GM19193 (cell line): ENCODE results near the gene MAGI2.

ENCODE experiments used
- POLR2A ChIP-seq: IDR thresholded peaks from 4 replicates; pipeline ENCODE4 v1.6.1; 2011; ENCODE audit not compliant: insufficient read depth, insufficient read length; ENCODE audit errors: extremely low read depth

Gene MAGI2

DNA sequence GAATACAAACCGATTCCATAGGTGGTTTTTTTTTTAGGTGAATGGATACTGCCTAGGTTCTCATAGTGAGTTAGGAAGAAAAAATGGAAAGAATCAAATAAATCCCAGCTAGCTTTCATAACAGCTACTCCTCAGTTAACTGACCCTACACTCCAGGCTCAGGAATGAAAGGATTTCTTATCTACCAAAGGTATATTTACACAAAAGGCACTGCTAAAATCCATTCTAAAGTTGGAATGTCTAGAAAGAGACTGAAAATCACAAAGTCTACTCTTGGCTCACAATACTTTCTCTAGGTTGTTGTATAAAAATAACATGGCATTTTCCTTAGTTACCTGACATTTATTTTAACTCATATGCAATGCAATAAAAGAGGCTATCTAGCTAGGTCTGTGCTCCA, 375.2 kb downstream of the MAGI2 start:
- no peak for TF ChIP-seq POLR2A

GRCh38 chr7:79064187-79064823, 389.2 kb downstream of the MAGI2 start:
- TF ChIP-seq POLR2A, result no peak

DNA sequence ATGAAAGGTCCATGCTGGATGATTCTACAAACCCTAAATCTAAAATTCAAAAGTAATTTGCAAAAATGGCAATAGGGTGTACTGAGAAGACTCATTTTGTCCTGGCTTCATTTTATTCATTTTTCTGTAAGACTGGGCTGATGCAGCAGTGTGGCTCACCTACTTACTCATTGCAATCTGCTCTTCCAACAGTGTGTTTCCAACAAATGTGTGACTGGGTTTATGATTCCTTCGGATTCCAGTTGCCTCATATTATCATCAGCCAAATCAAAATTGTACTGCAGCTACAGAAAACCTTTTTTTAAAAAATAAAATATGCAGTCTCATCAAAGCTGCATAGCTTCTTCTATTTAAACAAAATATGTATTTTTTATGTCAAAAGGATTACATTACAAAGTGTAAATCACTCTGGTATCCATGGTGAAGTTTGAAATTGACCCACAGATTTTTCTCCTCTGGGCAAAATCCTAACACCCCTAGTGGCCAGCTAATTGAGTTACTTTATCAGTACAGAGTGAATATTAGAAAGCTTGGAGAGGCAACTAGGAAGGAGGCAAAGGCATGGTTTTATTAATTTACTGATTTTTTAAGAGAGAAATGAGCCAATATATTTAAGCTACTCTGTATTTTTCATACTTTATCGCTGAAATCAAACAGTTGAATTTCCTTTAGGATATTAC, 390.3 kb downstream of the MAGI2 start:
- TF ChIP-seq POLR2A, result no peak

- no peak for TF ChIP-seq POLR2A
Measured at GRCh38 chr7:79060498-79060897, 393.0 kb downstream of the MAGI2 start.

DNA sequence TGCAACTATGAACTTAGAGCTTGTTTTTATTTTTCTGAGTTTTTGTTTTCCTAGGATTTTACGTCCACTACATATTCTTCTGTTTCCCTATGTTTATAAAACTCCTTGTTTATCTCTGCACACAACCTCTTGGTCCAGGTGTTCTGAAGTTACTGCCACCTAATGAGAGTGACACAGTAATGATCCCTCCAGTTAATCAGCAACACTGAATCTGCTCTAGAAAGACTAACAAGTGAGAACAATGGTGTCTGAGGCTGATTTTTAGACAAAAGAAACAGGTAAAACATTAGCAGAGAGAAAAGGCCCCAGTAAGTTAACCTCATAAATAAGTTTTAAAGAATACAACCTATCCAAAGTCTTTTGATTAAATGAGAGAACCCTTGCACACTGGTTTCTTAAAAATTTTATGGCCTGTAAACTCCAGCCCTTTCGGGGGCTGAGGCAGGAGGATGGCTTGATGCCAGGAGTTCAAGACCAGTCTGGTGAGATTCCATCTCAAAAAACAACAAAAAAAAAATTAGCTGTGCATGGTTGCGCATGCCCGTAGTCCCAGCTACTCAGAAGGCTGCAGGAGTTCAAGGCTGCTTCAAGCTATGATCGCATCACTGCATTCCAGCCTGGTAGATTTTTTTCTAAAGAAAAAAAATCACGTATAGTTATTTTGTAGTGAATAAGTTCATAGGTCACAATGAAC, 397.6 kb downstream of the MAGI2 start:
- TF ChIP-seq POLR2A, result no peak

- TF ChIP-seq POLR2A, result no peak
Measured at GRCh38 chr7:79051915-79052314, 401.6 kb downstream of the MAGI2 start.

DNA sequence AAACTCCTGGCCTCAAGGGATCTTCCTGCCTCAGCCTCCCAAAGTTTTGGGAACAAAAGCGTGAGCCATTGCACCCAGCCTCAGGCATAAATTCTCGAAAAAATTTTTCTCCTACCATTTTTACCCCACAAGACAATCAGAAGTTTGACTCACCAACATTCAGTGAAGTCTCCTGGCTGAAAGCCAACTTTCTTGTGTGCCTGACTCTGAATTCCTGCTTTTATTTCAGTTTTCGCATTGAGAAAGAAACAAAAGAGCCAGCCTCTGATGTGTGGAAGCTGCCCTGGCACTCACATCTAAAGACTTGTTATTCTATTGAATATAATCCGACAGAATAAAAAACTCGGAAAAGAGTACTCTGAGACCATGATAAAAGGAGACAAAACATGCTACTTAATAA, 402.9 kb downstream of the MAGI2 start:
- TF ChIP-seq POLR2A, result no peak

DNA sequence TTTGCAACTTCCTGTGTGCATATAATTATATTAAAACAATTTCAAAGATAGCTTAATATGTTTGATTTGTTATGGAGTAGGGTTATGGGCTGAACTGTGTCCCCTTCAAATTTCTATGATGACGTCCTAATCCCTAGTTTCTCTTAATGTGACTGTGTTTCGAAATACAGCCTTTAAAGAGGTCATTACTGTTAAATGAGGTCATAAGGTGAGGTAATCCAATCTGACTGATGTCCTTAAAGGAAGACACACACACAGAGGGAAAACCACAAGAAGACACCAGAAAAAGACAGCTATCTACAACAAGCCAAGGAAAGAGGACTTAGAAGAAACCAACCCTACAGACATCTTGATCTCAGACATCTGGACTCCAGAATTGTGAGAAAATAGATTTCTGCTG, 407.4 kb downstream of the MAGI2 start:
- no peak for TF ChIP-seq POLR2A

DNA sequence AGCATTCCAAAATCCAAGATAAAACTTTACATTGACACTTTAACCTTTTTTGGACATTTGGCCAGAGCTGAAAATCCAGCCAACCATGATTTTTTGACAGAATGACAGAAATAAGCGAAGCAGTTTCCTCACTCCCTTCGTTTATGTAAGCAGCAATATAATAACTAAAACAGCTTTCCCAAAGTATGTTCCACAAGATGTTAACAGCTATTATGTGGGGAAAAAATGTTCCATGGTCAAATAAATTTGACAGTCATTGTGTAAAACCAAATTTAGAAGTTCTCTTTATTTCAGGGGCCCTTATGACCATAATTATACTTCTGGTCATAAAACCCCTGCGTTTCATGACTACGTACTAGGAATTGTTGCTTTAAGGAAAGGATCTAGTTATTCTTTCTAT, 416.5 kb downstream of the MAGI2 start:
- TF ChIP-seq POLR2A, result no peak

GRCh38 chr7:79036356-79036755, 417.1 kb downstream of the MAGI2 start:
- no peak for TF ChIP-seq POLR2A

GRCh38 chr7:79035858-79036257, 417.6 kb downstream of the MAGI2 start:
- TF ChIP-seq POLR2A, result no peak

GRCh38 chr7:79034730-79035129, 418.7 kb downstream of the MAGI2 start:
- TF ChIP-seq POLR2A, result no peak

- no peak for TF ChIP-seq POLR2A
Measured at GRCh38 chr7:79011921-79012320, 441.5 kb downstream of the MAGI2 start.

DNA sequence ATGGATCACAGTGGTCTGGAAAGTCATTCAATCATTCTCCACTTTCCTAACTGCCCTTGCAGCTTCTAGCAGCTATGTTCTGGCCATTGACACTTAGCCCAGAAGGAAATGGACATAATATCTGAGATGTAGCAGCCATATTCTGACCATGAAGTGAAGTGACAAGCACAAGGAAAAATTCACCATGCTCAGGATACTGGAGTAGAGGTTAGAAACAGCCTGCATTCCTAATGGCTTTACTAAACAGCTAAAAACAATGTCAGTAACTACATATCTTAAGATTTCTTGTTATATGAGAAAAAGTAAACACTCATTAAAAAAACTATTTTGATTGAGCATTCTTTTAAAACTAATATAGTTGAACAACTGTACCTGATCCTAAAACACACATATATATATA, 443.8 kb downstream of the MAGI2 start:
- no peak for TF ChIP-seq POLR2A

- TF ChIP-seq POLR2A, result no peak
Measured at GRCh38 chr7:79008786-79009185, 444.7 kb downstream of the MAGI2 start.

DNA sequence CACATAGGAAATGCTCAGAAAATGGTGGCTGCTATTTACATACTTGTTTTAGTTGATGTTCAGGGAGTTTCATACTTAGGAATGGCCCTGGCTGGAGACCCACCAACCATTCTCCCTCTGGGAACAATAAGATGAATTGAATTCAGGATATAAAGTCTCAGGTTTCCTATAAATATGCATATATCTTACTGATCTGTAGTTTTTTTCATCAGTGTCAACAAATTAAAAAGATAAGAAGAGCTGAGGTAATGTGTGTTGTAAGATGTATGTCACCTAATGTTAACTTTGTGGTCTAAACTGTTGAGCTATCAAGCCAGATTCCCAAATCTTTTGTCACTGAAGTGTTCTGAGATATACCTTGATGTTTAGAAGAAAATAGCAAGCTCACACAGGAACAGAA, 457.5 kb downstream of the MAGI2 start:
- TF ChIP-seq POLR2A, result no peak
